Ishikawa (cell line): ENCODE measurements around the gene ANKRD28.

Experiments
- EP300 ChIP-seq: IDR thresholded peaks from 2 replicates; pipeline ENCODE4 v1.6.1; 2012; ENCODE audit warnings: borderline replicate concordance
- TAF1 ChIP-seq: IDR thresholded peaks from 2 replicates; pipeline ENCODE4 v1.6.1; 2012; ENCODE audit warnings: low read depth, mild to moderate bottlenecking
- TEAD4 ChIP-seq: IDR thresholded peaks from 2 replicates; pipeline ENCODE4 v1.6.1; 2012
- TF ChIP-seq, protein P1 (sequence below): IDR thresholded peaks from 2 replicates; pipeline ENCODE4 v1.6.1; 2012

GRCh38 chr3:15798533-15799245, 910 bp upstream of the ANKRD28 start:
- TF ChIP-seq EP300: no peak
- no peak for TF ChIP-seq TAF1
- no peak for TF ChIP-seq TEAD4
- TF ChIP-seq, protein P1, sequence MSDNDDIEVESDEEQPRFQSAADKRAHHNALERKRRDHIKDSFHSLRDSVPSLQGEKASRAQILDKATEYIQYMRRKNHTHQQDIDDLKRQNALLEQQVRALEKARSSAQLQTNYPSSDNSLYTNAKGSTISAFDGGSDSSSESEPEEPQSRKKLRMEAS: no peak
